GM20000 (cell line): ENCODE measurements around the gene AFDN.

ENCODE experiments used
- DNase-seq: peaks from one replicate; pipeline ENCODE4 v3.0.0; 2012; ENCODE audit warnings: low spot score
- CTCF ChIP-seq: IDR thresholded peaks from 2 replicates; pipeline ENCODE4 v1.5.1; 2012; ENCODE audit warnings: mild to moderate bottlenecking, control low read depth; ENCODE audit errors: extremely low read depth, missing control alignments

AFDN gene

DNA sequence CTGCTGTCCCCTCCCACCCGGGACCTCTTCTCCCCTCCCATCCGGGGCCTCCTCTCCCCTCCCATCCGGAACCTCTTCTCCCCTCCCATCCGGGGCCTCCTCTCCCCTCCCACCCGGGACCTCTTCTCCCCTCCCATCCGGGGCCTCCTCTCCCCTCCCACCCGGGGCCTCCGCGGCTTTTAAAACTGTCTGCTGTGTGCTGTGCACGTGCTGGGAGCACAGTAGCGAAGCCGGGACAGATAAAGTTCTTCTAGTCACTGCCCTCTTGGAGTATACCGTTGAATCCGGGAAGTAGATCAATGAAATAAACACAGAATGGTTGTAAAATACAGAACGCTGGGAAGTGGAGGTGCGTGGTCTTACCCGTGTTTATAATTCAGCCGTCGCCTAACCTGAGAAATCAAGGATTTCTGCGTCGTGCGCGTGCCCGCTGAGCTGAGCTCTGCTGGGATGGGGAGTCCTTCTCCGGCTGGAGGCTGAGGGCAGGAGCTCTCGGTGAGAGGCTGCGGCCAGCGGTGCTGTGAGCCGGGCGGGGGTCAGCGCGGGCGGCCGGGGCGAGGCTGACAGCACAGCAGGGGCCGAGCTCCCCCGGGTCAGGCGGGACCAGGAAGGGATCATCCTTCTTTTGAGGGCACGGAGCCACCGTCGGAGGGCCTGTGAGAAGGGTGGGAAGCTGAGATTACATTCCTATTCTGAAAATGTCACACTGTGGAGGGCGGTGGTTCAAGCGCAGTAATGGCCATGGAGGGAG is 151.2 kb downstream of the AFDN start:
- no peak for TF ChIP-seq CTCF

GRCh38 chr6:167978607-167979006 is 151.9 kb downstream of the AFDN start:
- TF ChIP-seq CTCF = no peak

More for the DNA sequence above, 151.2 kb downstream of the AFDN start:
- no peak for DNase-seq

DNA sequence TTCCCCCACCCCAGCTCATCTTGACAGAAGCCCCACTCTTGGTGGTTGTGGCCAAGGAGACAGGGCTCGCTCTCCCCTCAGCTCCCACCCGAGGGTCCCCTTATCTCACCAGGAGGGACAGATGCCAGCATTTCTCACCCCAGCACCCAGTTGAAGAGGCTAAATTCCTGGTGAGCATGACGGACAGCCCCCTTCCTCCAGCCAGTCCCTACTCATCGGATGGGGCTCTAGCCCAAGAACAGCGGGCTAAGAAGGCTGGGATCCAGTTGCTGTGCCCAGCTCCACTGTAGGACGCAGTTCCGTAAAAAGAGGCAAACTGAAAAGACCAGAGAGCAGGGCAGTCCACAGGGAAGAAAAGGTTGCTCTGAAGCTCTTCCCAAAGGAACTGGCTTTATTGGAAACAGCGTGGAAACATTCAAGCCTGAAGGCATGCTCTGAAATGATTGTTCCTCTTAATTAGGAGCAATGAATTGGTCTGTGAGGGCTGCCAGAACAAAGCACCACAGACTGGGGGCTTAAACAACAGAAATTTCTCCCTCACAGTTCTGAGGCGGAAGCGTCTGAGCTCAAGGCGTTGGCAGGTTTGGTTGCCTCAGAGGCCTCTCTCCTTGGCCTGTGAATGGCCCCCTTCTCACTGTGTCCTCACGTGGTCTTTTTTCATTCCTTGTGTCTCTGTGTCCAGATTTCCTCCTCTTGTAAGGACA is 152.9 kb downstream of the AFDN start:
- no peak for TF ChIP-seq CTCF
- DNase-seq = no peak

More at GRCh38 chr6:167978607-167979006, 151.9 kb downstream of the AFDN start:
- no peak for DNase-seq

DNA sequence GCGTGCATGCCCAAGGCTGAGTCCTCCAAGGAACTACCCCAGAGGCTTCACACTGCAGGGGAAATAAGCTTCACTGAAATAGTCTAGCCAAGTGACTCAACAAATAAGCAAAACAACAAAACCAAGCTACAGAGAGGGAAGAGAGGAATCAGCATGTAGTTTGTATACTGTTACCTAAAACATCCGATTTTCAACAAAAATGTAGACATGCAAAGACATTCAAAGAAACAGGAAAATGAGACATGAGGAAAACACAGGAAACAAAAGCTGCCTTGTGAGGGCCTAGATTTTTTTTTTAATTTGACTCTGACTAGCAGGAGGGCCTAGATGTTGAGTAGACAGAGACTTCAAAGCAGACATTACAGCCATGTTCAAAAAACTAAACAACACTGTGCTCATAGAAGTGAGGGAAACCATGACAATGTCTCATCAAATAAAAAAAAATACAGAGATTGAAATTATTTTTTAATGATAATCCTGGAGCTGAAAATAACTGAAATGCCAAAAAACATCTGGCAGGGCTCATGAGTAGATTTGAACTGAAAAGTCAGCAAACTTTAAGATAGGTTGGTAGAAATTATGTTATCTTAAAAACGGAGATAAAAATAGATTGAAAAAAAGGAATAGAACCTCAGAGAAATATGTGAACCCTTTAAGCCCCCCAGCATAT is 154.3 kb downstream of the AFDN start:
- DNase-seq = no peak
- TF ChIP-seq CTCF = no peak

GRCh38 chr6:167981916-167982462 is 155.3 kb downstream of the AFDN start:
- no peak for TF ChIP-seq CTCF
- no peak for DNase-seq

- no peak for DNase-seq
- TF ChIP-seq CTCF = no peak
These were observed 157.5 kb downstream of the AFDN start for GRCh38 chr6:167984144-167984719.
